Germinal center (tissue), 1 donor: ENCODE results near the gene OR5D16.
"Not testable (repeated sequence)": the region's sequence is repeated elsewhere in the genome, so short reads cannot be mapped to it uniquely, and the experiment has no call there.

Source experiments
- DNase-seq: peaks from one replicate; pipeline ENCODE4 v3.0.0; 2012; ENCODE audit warnings: mixed read lengths, low spot score

OR5D16 gene

DNA sequence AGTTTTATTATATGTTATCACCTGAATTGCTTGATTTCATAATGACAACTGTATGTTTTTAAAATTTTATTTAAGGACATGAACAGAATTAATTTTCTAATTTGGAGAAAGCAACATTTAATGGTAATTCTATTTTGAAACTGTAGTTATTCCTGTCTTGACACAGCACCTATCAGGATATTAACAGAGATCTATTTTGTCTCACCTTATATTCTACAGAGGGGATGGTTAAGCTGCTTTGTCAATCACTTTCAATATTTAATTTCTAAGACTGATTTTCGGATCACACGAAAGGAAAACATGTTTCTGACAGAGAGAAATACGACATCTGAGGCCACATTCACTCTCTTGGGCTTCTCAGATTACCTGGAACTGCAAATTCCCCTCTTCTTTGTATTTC, at the start of gene OR5D16:
Gene OR5D16 (plus strand): TSS at position 301 of the 400 bp plus-strand sequence. CDS start 0 bp downstream, at position 301.
- no peak for DNase-seq

GRCh38 chr11:55791606-55792005, 46.9 kb upstream of the OR5D16 start:
- DNase-seq, result no peak

DNA sequence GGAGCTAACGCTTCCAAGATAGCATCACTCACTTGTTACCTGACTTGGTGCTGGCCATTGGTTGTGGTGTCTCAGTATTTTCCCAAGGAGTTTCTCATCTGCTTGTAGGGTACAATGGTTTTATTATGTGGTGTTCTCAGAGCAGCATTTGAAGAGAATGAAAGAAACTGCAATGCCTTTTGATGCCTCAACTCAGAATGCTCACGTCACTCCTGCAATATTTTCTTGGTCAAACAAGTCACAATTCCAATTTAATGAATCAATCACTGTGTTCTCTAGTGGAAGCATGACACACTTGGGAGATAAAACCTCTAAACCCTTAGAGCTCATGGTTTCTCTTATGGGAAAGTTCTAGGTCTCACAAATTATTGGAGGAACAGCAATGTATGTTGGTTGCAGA, 45.2 kb upstream of the OR5D16 start:
- DNase-seq, result no peak

GRCh38 chr11:55795256-55795655, 43.3 kb upstream of the OR5D16 start, which contains the start of gene OR5D14:
Gene OR5D14 (plus strand): TSS chr11:55795556. CDS start chr11:55795556, 0 bp downstream.
- no peak for DNase-seq

- DNase-seq, result no peak
Observed at GRCh38 chr11:55806248-55806647, 32.3 kb upstream of the OR5D16 start.

DNA sequence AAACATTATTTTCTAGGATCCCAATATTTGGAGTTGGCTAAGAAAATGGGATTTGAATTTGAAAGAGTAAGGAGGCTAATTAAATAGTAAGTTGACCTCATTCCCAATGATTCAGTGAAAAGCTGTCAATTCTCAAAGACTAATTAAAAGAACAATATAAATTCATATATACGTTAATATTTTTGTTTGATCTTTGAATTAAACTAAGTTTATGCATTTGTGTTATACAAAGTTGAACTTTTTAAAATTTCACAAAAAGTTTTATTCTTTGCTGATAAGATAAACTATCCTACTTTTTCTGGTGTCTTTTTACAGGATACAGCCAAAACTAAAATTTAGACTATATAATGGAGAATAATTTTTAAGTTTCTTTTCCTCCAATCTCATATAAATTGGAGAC, 27.5 kb upstream of the OR5D16 start, which contains the start of gene OR5L1:
Gene OR5L1 (plus strand): TSS at position 301 of the 400 bp plus-strand sequence. CDS start 100 bp downstream, outside the sequence.
- DNase-seq, result no peak

DNA sequence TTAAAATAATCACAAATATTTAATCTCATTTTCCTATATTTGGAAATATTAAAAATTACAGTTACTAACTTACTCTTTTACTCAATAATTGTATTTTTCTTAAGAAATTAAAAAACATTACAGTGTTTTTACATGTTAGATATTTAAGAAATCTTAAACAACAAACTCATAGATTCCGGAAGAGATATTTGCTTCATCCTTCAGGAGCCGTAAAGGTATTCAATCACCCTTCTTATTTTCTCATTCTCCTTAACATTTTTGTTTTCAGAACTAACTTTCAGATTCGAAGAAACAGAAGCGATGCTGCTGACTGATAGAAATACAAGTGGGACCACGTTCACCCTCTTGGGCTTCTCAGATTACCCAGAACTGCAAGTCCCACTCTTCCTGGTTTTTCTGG, 19.2 kb upstream of the OR5D16 start, which contains the start of gene OR5D18:
Gene OR5D18 (plus strand): TSS at position 301 of the 400 bp plus-strand sequence. CDS start 0 bp downstream, at position 301.
- DNase-seq, result no peak

DNA sequence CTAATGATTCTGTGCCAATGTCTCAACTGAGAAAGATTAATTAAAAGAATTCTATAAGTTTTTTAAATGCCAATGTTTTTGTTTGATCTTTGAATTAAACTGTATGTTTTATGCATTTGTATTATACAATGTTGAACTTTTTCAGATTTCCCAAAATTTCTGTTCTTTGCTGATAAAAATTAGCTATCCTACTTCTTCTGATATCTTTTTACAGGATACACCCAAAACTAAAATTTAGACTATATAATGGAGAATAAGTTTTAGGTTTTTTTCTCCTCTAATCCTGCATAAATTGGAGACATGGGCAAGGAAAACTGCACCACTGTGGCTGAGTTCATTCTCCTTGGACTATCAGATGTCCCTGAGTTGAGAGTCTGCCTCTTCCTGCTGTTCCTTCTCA, 11.6 kb upstream of the OR5D16 start, which contains the start of gene OR5L2:
Gene OR5L2 (plus strand): TSS at position 301 of the 400 bp plus-strand sequence. CDS start 0 bp downstream, at position 301.
- no peak for DNase-seq

GRCh38 chr11:55847453-55847852, 8.9 kb downstream of the OR5D16 start:
- DNase-seq, result no peak

- DNase-seq, result no peak
Observed at GRCh38 chr11:55849037-55849436, 10.5 kb downstream of the OR5D16 start.

- DNase-seq, result no peak
Observed at GRCh38 chr11:55852141-55852540, 13.6 kb downstream of the OR5D16 start.

DNA sequence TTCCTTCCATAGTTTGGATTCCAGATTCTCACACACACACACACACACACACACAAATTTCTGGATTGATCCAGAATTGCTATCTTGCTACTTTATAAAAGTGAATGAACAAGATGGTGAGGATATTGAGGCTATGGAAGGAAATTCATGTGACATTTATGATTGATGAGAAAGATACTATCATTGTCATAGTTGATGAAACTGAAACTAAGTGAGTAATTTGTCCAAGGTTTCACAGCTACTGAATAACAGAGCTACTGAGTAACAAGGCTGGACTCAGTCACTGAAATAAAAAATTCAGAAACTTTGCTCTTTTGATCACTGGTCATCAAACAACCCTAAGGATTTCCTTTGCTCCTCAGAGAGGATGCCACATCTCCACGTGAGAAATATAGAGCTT, 16.2 kb downstream of the OR5D16 start:
- DNase-seq, result no peak

DNA sequence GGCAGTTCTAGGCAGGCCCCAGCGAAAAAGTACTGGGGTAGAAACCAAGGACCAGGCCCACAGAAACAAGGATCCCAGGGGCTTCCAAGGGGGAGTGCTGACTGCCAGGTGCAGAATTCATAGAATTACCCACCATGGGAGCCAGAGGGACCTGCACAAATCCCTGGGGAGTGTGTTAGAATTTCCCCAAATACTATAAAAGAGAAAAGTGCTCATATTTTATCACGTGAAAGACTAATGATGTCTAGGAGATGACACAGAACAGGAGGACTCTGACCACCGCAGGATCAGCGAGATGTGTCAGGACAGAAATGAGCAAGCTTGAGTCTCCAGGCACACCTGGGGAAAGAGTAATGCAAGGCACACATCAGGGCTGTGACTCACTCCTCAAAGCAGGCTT, 28.8 kb downstream of the OR5D16 start:
- not testable (repeated sequence) for DNase-seq

DNA sequence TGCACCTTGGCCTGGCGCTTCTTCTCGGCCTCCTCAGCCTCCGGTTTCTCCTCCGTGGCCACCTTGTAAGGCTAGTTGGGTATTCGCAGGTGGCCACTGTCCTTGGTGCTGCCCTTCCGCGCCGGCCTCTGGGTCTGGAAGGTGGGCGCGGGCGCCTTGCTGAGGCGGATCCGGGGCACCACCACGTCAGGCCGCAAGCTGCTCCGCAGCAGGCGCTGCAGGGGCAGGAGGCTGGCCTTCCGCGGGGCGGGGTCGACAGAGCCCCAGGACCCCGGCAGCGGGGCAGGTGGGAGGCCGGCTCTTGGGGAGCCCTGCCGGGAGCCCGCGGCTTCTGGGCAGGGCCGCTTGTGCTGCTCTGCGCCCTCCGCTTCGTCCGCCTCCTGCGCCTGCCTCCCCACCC, 34.2 kb downstream of the OR5D16 start:
- not testable (repeated sequence) for DNase-seq

DNA sequence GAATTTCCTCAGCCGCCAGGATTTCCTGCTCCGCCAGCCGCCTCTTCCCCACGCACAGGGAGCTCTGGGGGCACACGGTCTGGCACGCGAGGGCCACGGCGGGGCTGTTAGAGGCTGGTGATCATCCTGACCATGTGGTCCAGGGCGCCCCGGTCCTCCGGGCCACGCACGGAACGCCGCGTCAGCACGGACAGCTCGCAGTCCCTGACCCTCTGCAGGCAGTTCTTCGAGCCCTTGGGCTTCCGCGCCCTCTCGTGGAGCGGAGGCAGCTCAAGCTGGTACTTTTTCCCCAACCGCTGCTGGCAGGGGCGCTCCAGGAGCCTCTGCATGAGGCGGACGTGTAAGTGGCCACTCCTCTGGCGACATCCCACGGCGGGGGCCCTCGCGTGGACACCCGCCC, 34.6 kb downstream of the OR5D16 start:
- not testable (repeated sequence) for DNase-seq

GRCh38 chr11:55882997-55883396, 44.4 kb downstream of the OR5D16 start, which contains the start of gene TRIM51:
Gene TRIM51 (plus strand): TSS chr11:55883297. CDS start chr11:55885429, 2,132 bp downstream.
- DNase-seq, result not testable (repeated sequence)

GRCh38 chr11:55884995-55885394, 46.4 kb downstream of the OR5D16 start:
- DNase-seq, result not testable (repeated sequence)

DNA sequence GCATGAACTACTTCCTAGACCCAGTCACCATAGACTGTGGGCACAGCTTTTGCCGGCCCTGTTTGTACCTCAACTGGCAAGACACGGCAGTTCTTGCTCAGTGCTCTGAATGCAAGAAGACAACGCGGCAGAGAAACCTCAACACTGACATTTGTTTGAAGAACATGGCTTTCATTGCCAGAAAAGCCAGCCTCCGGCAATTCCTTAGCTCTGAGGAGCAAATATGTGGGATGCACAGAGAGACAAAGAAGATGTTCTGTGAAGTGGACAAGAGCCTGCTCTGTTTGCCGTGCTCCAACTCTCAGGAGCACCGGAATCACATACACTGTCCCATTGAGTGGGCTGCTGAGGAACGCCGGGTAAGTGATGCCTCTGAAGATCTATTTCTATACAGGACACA, 46.9 kb downstream of the OR5D16 start:
- not testable (repeated sequence) for DNase-seq
